ENCODE results near the gene PRCD.
"Not testable (repeated sequence)": the region's sequence is repeated elsewhere in the genome, so short reads cannot be mapped to it uniquely, and the experiment has no call there.

The PRCD gene

GRCh38 chr17:76556765-76557367 is 17.0 kb downstream of the PRCD start:
- DNase-seq: no peak
- Histone ChIP-seq H3K27ac (peak overlapping the region; percentile 93), H3K36me3 (peaks cover 43% of the 10 kb centered on the region), H3K9me3 (ENCODE audit: severe bottlenecking) (no peaks in the 10 kb centered on the region), H3K27me3 (ENCODE audit: insufficient read depth, low read depth, severe bottlenecking) (no peaks in the 10 kb centered on the region), H3K4me3 (ENCODE audit: low read depth, low read length) (peak overlapping the region; percentile 73)
- TF ChIP-seq CTCF (IDR thresholded peaks at IDR 0.05; ENCODE audit: low read depth, low read length): no peak

- Histone ChIP-seq H3K27ac (peak overlapping the region; percentile 93), H3K9me3 (ENCODE audit: severe bottlenecking) (no peaks in the 10 kb centered on the region), H3K36me3 (peaks cover 48% of the 10 kb centered on the region), H3K27me3 (ENCODE audit: insufficient read depth, low read depth, severe bottlenecking) (no peaks in the 10 kb centered on the region), H3K4me3 (ENCODE audit: low read depth, low read length) (peak overlapping the region; percentile 73)
- peak; percentile 78 for TF ChIP-seq CTCF (IDR thresholded peaks at IDR 0.05; ENCODE audit: low read depth, low read length)
- DNase-seq: peak; percentile 98
These were observed 17.7 kb downstream of the PRCD start for GRCh38 chr17:76557368-76558197.

GRCh38 chr17:76558198-76559095 is 18.6 kb downstream of the PRCD start:
- no peaks in the 10 kb centered on the region for H3K27me3 ChIP-seq (ENCODE audit: insufficient read depth, low read depth, severe bottlenecking)
- TF ChIP-seq CTCF (IDR thresholded peaks at IDR 0.05; ENCODE audit: low read depth, low read length): peak; percentile 61; the same call in 1 of the 2 replicates
- peaks cover 57% of the 10 kb centered on the region for H3K36me3 ChIP-seq
- H3K9me3 ChIP-seq (ENCODE audit: severe bottlenecking): no peaks in the 10 kb centered on the region
- peak overlapping the region; percentile 93 for H3K27ac ChIP-seq
- no peak for DNase-seq
- peak overlapping the region; percentile 73 for H3K4me3 ChIP-seq (ENCODE audit: low read depth, low read length)

GRCh38 chr17:76559460-76559859 is 19.6 kb downstream of the PRCD start:
- not testable (repeated sequence) for H3K4me3 ChIP-seq (ENCODE audit: low read depth, low read length); DNase-seq; H3K27me3 ChIP-seq (ENCODE audit: insufficient read depth, low read depth, severe bottlenecking); H3K9me3 ChIP-seq (ENCODE audit: severe bottlenecking)
- Histone ChIP-seq H3K27ac (peak overlapping the region; percentile 93), H3K36me3 (peaks cover 60% of the 10 kb centered on the region)

- Histone ChIP-seq H3K9me3 (ENCODE audit: severe bottlenecking) (no peaks in the 10 kb centered on the region), H3K4me3 (ENCODE audit: low read depth, low read length) (0 out of 2 replicates have a peak overlapping the region, but pooled peaks have one; percentile 6), H3K27me3 (ENCODE audit: insufficient read depth, low read depth, severe bottlenecking) (no peaks in the 10 kb centered on the region), H3K36me3 (peaks cover 62% of the 10 kb centered on the region), H3K27ac (peak overlapping the region; percentile 93)
- TF ChIP-seq CTCF (IDR thresholded peaks at IDR 0.05; ENCODE audit: low read depth, low read length): no peak
- DNase-seq: no peak
These were observed 20.4 kb downstream of the PRCD start for GRCh38 chr17:76560036-76560876.
